Kidney capillary endothelial cell (primary cell): ENCODE data around the gene CPEB3.
"Not testable (repeated sequence)": the region's sequence is repeated elsewhere in the genome, so short reads cannot be mapped to it uniquely, and the experiment has no call there.

ENCODE experiments used
- DNase-seq: peaks from one replicate; pipeline ENCODE4 v3.0.0-alpha.2; 2018; ENCODE audit warnings: low spot score

CPEB3 gene

DNA sequence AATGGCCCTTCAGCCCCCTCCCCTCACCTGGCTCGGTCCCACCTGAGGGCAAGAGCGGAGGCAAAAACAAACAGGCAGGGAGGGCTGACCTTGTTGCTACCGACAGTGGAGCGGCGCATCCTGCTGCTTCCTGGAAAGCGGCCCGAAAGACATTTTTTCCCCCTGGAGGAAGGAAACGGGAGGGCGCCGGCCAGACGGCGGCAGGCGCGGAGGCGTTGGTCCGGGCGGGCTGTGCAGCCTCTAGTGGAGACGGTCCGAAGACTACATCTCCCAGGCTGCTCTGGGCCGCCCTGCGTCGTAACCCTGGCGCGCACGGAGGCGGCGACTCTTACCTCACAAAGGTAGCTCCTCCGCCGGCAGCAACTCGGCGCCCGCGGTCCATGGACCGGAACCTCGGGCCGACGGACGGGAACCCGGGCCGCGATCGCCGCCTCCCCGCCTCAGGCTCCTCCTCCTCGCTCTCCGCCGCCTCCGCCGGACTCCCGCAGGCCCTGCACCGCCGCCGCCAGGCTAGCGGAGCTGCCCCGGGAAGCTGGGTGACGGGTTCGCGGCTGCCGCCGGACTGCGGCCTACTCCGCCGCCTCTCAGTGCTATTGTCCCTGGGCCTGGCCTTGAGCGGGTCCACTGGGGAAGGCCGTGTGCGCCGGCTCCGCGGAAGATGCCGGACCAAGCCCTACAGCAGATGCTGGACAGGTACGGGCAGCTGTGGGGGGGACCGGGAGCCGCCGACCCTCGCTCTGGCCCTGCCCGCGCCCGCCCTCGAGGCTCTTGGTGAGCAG, at the start of gene CPEB3, which contains the start of gene MARCHF5:
Gene CPEB3 (minus strand): TSS at position 242 of the 779 bp plus-strand sequence. CDS start 50,728 bp downstream, outside the sequence.
Gene MARCHF5 (plus strand): TSS at position 331 of the 779 bp plus-strand sequence. CDS start 328 bp downstream, at position 659.
- DNase-seq, result peak; percentile 95

DNA sequence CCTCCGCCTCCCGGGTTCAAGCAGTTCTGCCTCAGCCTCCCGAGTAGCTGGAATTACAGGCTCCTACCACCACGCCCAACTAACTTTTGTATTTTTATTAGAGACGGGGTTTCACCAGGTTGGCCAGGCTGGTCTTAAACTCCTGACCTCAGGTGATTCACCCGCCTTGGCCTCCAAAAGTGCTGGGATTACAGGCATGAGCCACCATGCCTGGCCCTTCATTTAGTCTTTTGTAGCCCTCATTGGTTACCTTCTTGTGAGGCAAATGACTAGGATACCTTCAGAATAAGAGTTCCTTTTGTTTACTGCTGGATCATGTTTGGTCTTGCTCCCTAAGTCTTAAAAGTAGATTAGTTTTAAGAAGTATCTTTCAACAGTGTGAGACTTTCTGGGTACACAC, 39.0 kb upstream of the CPEB3 start:
- not testable (repeated sequence) for DNase-seq

DNA sequence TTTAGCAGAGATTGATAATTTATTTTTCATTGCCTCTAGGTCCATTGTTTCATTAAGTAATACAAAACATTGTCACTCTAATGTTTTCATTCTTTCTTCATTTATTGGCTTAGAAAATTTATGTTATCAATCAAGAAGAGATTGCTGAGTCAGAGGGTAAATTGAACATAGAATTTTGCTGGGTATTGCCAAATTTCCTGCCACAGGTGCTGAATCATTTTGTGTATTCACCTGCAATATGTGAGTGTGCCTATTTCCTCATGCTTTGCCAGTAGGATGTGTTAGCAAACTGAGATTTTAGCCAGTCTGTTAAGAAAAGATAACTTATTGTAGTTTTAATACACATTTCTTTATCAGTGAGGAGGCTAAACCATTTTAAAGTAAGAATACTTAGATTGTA, 38.1 kb upstream of the CPEB3 start:
- DNase-seq, result no peak

DNA sequence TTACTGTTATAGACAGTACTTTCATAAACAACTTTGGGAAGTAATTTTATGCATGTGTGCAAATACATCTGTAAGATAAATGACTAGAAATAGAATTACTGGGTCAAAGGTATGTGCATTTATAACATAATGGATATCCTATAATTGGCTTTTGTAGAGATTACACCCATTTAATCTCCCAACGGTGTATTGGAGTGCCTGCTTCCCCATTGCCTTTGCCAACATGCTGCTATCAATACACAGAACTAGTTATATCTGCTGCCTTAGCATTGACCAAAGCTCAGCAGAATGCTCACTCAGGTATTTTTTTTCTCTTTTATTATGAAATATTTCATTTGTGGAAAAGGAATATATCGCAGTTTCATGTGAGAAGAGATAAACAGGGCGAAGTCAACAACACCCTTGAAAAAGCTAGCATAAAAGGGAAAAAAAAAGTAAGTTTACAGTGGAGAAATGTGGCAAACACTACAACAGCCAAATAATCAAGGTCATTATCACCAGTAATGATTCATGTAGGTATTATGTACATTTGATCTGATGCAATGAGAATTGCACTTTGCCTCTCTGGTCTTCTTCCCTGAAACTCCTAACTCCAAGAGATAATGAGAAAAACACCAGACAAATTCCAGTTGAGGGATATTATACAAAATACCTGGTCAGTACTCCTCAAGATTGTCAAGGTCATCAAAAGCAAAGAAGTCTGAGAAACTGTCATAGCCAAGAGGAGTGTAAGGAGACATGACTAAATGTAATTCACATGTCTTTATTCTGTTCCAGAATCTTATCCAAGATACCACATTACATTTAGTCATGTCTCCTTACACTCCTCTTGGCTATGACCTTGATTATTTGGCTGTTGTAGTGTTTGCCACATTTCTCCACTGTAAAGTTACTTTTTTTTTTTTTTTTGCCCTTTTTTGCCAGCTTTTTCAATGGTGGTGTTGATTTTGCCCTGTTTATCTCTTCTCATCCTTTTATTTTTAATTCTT, 36.9 kb upstream of the CPEB3 start:
- DNase-seq, result no peak

DNA sequence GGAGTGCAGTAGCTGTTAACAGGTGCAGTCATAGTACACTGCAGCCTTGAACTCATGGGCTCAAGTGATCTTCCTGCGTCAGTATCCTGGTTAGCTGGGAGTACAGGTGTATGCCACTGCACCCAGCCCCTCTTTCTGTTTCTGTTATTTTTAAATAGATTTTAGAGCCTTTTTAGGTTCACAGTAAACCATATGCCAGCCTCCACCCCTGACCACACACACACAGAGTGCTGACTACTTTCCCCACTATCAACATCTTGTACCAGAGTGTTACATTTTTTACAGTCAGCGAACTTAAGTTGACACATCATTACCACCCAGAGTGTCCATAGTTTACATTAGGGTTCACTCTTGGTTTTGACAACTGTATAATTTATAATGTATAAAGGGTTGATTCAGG, 32.2 kb upstream of the CPEB3 start:
- DNase-seq, result no peak

DNA sequence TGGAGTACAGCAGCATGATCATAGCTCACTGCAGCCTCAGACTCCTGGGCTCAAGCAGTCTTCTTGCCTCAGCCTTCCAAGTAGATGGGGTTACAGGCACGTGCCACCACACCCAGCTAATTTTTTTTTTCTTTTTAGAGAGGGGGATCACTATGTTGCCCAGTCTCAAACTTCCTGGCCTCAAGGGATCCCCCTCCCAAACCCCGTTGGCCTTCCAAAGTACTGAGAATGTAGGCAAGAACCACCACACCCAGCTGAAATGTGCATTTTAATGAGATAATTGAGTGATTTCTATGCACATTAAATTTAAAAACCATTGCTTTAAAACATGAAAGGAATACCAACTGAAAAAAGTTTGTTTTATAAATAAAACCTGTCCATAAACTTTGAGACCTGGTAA, 25.7 kb upstream of the CPEB3 start:
- DNase-seq, result no peak

DNA sequence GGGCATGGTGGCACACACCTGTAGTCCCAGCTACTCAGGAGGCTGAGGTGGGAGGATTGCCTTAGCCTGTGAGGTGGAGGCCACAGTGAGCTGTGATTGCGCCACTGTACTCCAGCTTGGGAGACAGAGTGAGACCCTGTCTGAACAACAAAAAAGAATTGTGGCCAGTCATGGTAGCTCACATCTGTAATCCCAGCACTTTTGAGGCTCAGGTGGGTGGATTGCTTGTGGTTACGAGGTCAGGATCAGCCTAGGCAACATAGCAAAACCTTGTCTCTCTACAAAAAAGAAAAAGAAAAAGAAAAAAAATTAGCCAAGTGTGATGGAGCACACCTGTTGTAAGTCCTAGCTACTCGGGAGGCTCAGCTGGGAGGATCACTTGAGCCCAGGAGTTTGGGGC, 22.9 kb upstream of the CPEB3 start:
- no peak for DNase-seq

DNA sequence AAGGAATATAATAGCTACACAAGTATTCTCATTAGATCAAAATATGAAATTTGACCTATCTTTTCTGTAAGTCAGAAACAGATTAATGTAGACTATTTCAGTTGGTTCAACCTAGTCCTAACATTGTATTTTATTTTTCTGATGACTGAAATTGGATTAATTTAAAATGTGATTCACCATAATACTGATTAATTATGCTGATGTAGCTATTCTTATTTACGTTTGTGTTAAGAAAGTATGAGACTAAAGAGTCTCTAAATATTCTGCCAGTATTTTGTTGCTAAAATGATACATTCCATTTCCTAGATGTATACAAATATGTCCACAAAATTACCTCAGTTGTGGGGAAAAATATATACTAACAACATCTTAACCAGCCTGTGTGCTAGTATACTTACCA, 18.4 kb upstream of the CPEB3 start:
- no peak for DNase-seq

DNA sequence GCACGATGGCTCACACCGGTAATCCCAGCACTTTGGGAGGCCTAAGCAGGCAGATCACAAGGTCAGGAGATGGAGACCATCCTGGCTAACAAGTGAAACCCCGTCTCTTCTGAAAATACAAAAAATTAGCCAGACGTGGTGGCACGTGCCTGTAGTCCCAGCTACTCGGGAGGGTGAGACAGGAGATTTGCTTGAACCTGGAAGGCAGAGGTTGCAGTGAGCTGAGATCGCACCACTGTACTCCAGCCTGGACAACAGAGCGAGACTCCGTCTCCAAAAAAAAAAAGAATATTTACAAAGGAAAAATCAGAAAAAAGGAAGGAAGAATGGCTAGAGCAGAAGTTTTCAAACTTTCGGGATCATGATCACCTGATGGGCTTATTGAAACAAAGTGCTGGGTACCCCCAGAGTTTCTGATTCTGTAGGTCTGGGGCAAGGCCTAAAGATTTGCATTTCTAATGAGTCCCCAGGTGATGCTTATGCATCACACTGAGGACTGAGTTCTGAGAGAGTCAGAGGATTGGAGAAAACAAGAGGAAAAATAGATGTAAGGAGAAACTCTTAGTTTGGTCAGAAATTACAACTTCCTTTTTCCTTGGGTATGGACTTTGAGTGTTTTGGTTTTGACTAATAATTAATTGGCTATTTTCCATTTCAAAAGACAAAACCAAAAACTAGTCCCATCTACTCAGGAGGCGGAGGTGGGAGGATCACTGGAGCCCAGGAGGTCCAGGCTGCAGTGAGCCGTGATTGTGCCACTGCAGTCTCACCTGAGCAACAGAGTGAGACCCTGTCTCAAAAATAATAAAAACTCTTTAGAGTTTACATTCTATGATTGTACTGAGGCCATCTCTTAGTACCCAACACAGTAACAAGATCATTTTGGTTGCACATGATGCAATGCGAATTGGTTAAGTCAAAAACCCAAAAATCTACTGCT, 14.5 kb upstream of the CPEB3 start:
- no peak for DNase-seq

DNA sequence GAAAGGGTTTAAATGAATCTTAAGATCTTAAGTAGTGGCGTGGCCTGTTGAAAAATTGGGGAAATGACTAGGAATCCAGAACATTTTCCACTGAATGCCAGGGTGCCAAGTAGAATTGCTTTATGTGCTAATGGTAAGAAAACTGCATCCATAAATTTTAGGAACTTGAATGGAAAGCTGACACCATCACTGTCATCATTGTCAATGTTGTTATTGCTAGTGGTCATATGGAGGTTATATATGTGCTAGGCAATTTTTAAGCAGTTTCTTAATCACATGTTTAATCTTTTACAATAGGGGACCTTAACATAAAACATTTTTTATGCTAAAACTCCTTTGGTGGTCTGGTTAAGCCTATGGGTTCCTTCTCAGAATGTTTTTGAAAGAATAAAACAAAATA, 13.2 kb upstream of the CPEB3 start:
- DNase-seq, result no peak

DNA sequence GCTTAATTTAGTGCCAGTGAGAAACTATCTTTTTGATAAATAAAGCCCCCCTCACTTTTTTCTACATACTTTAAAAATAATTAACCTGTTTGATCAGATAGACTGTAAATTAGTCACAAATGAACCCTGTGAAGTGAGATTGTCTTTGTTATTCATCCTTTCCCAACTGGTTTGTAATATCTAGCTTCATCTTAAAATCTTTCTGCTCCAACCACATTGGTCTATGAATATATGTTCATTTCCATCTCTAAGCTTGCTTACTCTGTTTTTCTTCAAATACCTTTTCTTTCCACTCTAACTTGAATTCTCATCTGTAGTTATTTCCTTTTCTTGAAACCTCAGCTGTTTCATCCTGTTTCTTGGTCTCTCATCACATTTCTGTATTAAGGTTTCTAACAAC, 12.2 kb upstream of the CPEB3 start:
- DNase-seq, result no peak

DNA sequence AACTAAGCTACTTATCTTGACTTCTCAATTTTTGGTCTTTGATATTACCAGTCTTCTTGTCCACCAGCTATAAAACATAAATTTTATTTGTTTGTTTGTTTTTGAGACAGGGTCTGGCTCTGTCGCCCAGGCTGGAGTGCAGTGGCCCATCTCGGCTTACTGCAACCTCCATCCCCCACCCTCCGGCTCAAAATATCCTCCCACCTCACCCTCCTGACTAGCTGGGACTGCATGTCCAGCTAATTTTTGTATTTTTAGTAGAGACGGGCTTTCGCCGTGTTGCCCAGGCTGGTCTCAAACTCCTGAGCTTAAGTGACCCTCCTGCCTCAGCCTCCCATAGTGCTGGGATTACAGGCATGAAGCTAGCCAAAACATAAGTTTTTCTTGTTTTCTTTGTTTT, 7.6 kb upstream of the CPEB3 start:
- no peak for DNase-seq

DNA sequence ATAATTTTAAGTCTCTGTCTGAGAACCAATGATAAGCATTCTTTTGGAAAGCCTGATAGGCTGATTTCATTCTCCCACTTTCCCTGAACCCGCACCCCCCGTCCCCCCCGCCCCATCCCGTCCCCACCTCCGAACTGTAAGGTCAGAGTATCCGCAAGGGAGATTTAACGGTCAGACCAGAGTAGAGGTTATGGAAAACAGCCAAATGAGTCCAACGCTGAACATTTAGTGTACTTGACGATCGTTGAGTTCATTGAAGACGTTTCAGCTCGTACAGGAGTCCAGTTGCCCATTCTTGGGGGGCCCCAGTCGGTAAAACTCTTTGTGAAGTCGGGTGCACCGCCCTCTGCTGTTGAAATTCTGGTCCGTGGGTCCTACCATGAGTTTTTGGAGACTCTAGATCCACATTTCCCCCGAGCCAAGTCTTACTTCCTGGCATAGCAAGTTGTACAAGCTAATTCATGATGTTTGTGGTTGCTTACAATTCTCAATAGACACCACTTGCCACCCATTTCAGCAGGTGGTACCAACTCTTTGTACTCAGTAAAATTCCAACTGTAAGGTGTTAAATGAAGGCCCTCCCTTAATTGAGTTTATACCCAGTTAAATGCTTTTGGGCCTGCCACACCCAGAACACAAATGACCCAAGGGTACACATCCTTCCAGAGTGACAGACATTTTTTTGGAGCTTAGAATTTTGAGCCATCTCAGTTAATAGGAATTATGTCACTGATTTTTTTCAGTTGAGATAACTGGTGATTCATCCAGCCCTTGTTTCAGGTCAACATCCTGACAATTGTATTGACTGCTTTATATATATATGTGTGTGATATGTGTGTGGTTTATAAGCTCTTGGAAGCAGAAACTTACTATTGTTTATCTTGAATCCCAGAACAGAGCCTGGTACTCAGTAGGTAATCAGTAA, 1.3 kb upstream of the CPEB3 start:
- peak; percentile 49 for DNase-seq

DNA sequence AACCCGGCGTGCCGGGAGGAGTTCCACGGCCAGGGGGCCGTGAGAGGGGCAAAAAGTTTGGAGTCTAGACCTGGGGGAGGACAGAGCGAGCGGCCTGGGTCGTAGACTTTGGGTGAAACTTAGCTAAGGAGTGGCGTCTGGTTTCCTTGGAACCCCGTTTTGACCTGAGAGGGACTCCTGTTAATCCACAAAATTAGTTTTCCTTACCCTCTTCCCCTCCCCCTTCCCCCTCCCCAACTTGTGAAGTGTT, 663 bp upstream of the CPEB3 start:
- peak; percentile 16 for DNase-seq

DNA sequence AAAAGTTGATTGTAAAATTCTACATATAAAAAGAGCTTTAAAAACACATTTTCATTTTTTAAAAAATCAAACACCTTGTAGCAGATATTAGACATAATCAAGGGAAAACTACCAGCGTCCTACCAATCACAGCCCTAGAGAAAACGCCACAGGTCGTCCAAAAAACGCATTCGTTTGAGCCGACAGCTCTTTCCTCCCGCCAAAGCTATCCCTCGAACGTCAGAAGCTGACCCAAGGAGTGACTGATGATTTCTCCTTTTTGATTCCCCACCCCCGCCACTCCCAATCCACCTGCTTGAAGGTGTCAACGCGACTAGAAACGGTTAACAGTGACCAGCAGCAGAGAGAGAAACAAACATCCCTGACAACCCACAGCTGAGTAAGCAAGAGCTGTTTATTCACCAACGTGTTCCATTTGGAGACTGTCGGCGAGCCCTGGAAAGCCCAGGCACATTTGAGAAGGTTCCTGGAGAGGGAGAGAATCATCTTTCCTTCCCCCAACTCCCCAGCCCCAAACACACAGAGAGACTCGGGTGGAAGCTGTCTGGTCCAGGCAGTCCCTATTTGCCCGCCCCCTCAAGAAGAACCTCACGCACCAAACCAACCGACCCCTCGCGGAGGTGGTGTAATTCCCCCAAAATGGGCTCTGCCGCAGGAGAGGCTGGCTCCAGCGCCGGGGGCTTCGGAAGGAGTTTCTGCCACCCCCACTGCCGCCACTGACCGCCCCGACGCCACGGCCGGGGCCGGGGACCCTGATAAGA, 622 bp downstream of the CPEB3 start:
- DNase-seq, result peak; percentile 33

DNA sequence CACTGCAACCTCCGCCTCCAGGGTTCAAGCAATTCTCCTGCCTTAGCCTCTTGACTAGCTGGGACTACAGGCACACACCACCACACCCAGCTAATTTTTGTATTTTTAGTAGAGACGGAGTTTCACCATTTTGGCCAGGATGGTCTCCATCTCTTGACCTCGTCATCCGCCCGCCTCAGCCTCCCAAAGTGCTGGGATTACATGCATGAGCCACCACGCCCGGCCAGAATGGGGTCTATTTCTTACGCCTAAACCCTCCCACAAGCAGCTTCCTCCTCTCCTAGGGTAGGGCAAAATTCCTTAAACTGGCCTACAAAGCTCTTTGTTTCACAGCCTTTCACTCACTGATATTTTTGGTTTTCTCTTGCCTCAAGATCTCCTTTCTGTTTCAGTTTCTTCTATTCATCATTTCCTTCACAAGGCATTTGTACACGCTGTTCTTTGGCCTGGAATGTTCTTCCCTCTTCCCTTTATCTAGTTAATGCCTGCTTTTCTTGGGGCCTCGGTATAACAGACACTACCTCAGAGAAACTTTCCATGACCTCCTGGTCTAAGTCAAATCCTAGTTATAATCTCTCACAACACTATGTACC, 6.7 kb downstream of the CPEB3 start:
- DNase-seq, result no peak

DNA sequence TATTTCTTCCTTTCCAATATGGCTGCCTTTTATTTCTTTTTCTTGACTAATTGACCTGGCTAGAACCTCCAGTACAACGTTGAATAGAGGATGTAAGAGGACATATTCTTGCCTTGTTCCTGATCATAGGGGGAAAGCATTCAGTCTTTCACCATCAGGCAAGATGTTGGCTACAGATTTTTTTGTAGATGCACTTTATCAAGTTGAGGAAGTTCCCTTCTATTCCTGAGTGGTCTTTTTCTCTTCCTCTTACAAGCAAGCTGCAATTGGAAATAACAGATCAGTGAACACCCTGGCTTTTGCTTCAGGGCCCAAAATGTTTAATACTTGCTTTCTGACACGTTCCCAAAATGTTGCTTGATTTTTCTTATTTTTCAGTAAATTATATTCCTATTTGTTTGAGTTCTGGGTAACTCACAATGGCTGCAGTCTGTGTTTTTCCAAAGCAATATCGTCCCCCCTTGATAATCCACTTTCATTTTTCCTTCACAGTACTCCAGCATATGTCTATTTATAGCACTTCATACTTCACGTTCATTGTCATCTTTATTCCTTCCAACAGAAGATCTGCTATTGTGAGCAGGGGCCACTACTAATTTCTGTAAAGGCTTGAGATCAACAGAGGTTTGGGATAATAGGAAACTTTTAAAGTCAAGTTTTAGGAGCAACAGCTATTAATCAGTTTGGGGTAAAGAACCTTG, 11.7 kb downstream of the CPEB3 start:
- no peak for DNase-seq

DNA sequence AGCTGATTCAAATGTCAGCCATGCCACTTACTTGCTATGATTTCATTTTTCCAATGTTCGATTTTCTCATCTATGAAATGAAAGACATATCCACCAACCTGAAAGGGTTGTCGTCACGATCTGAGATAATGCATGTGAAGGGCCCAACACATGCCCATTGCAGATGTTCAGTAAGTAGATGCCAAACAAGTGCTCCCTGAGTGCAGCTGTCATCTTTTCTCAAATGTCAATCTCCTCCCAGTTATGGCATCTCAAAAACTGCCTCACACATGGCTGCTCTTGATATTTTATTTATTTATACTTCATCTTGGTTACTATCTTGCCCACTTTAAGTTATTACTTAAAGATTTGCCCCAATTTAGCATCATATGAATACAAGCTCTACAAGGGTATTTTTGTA, 16.8 kb downstream of the CPEB3 start:
- DNase-seq, result no peak

DNA sequence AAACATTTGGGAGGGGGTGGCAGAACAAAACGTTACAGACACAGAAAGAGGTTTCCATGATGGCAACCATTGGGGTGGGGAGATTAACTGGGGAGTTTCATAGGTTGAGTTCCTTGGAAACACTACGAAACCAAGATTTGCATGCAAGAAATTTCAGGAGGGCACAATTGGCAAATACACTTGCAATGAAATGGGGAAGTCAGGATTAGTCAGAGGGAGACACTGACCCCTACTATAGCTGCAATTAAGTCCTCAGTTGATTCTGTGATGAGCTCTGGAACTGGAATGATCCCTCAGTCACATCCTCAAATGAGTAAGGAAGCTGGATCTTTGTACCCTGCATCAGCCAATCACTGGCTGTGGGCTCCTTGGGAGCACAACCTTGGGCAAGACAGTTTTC, 22.1 kb downstream of the CPEB3 start:
- no peak for DNase-seq
